Panc1 (cell line): ENCODE measurements around the gene RASSF9. TPM values are rescaled to one million over a fixed set of nuclear protein-coding genes. Genes with fewer than 3 reads are reported as not detected.

Experiments
- ATAC-seq: fragments of 200-7000 bp; cut with Tn5 transposase; 2 replicates; pipeline ENCODE4 v1.9.1; 2020; ENCODE audit warnings: mild to moderate bottlenecking, moderate library complexity
- BruUV-seq: library from RNA; stranded (reverse); fragments of 400-500 nt; replicated peaks from 2 replicates; lab custom pipeline; 2021; lab: Mats Ljungman, UMichigan
- CTCF ChIA-PET: fragments of 300-600 bp; sonication (Branson Sonifier 250); formaldehyde crosslinking; loops from one replicate; lab custom pipeline; 2022; ENCODE audit warnings: antibody characterized with exemption; lab: Charles Lee
- POLR2A ChIA-PET: fragments of 300-600 bp; sonication (Branson Sonifier 250); formaldehyde crosslinking; loops from one replicate; lab custom pipeline; 2022; ENCODE audit warnings: antibody characterized with exemption; lab: Charles Lee
- DNase-seq: peaks from one replicate; pipeline ENCODE4 v3.0.0-alpha.2; 2010; ENCODE audit warnings: low read depth, low spot score
- H3K27ac ChIP-seq: 2 replicates; pipeline ENCODE4 v1.5.1; 2011; ENCODE audit warnings: mild to moderate bottlenecking, low read length, inconsistent platforms
- H3K27me3 ChIP-seq: fragments of 200-500 bp; sonication (Bioruptor generic); 2 replicates; pipeline ENCODE4 v1.6.0; 2014; ENCODE audit warnings: low read length, inconsistent platforms; ENCODE audit not compliant: control insufficient read depth, insufficient read depth
- H3K36me3 ChIP-seq: fragments of 200-500 bp; sonication (Bioruptor generic); 2 replicates; pipeline ENCODE4 v1.5.1; 2014; ENCODE audit warnings: inconsistent platforms, mild to moderate bottlenecking, low read length, moderate library complexity; ENCODE audit not compliant: control insufficient read depth, insufficient read depth
- H3K4me1 ChIP-seq: 2 replicates; pipeline ENCODE4 v1.5.1; 2011; ENCODE audit warnings: inconsistent platforms, mild to moderate bottlenecking, low read length, moderate library complexity; ENCODE audit not compliant: control insufficient read depth, insufficient read depth
- H3K4me3 ChIP-seq, 2 experiments: 2 replicates each; pipeline ENCODE4 v1.5.1; 2011 to 2012; ENCODE audit warnings: low read depth in 2 of 2, low read length in 2 of 2, mild to moderate bottlenecking in 2 of 2, inconsistent platforms in 1 of 2, moderate library complexity in 1 of 2
- H3K9me3 ChIP-seq: fragments of 200-500 bp; sonication (Bioruptor generic); 2 replicates; pipeline ENCODE4 v1.5.1; 2014; ENCODE audit warnings: low read depth, mild to moderate bottlenecking, inconsistent platforms, low read length, moderate library complexity; ENCODE audit not compliant: control insufficient read depth, insufficient read depth
- CTCF ChIP-seq: fragments of 450-650 bp; IDR thresholded peaks from 2 replicates; pipeline ENCODE4 v1.5.1; 2017; ENCODE audit warnings: mild to moderate bottlenecking
- POLR2AphosphoS5 ChIP-seq: IDR thresholded peaks from 2 replicates; pipeline ENCODE4 v1.6.1; 2012; ENCODE audit warnings: mild to moderate bottlenecking, low read depth, low read length, moderate library complexity
- SIN3A ChIP-seq: IDR thresholded peaks from 2 replicates; pipeline ENCODE4 v1.6.1; 2012; ENCODE audit warnings: low read depth, mild to moderate bottlenecking, low read length, moderate library complexity, borderline replicate concordance; ENCODE audit not compliant: insufficient read depth
- TCF7L2 ChIP-seq: IDR thresholded peaks from 2 replicates; pipeline ENCODE4 v1.6.1; 2011; ENCODE audit warnings: mild to moderate bottlenecking, low read depth, low read length, inconsistent platforms
- in situ Hi-C: cut with HindIII; loops from 2 replicates; pipeline ENCODE4 v1.10.0; 2016; ENCODE audit warnings: low sequenced_read_pairs, low pct_unique_long_range_greater_than_20kb
- intact Hi-C: fragments of 100-400 bp; cut with micrococcal nuclease; formaldehyde crosslinking; loops from one replicate; pipeline ENCODE4 v1.10.0; 2022; ENCODE audit not compliant: unreplicated experiment
- total RNA-seq: library from RNA; stranded (reverse); gene quantifications from one replicate; pipeline ENCODE4 v1.2.1, GENCODE V29; 2021; ENCODE audit not compliant: unreplicated experiment
- TF ChIP-seq, protein P1 (sequence below), 2 experiments: IDR thresholded peaks; 2 replicates each; pipeline ENCODE4 v1.6.1; 2011 to 2012; ENCODE audit warnings: low read depth in 2 of 2, control low read depth in 1 of 2, low read length in 1 of 2, mild to moderate bottlenecking in 1 of 2, moderate library complexity in 1 of 2; ENCODE audit not compliant: insufficient read depth in 1 of 2

The RASSF9 gene
- total RNA-seq, 1 experiment from 2014 or later, result 0.33 TPM

- ATAC-seq, result no peak
- no peaks in the 10 kb centered on the region for H3K4me1 ChIP-seq
- H3K9me3 ChIP-seq, result no peaks in the 10 kb centered on the region
- no peak for TF ChIP-seq TCF7L2
- TF ChIP-seq CTCF, result no peak
- TF ChIP-seq POLR2AphosphoS5, result no peak
- in situ Hi-C loops, result no loop called here
- H3K27me3 ChIP-seq, result no peaks in the 10 kb centered on the region
- intact Hi-C loops, result no loop called here
- BruUV-seq, result no TSS peak
- no peak overlapping the region for H3K27ac ChIP-seq
- ChIA-PET CTCF (no interaction called here), POLR2A (no interaction called here)
- no peaks in the 10 kb centered on the region for H3K36me3 ChIP-seq
- no peak for DNase-seq
- H3K4me3 ChIP-seq, result no peak overlapping the region
These were observed 16.1 kb downstream of the RASSF9 start for GRCh38 chr12:85820101-85820500.

- in situ Hi-C loops, result no loop called here
- CTCF ChIA-PET, result no interaction called here
- Histone ChIP-seq H3K4me1 (no peaks in the 10 kb centered on the region), H3K9me3 (no peaks in the 10 kb centered on the region), H3K36me3 (no peaks in the 10 kb centered on the region; the same call in 1 of the 2 replicates), H3K4me3 (no peak overlapping the region), H3K27me3 (no peaks in the 10 kb centered on the region), H3K27ac (no peak overlapping the region)
- DNase-seq, result no peak
- no TSS peak for BruUV-seq
- intact Hi-C loops, result no loop called here
- no peak for TF ChIP-seq SIN3A
- no peak for TF ChIP-seq TCF7L2
- TF ChIP-seq POLR2AphosphoS5, result no peak
- TF ChIP-seq, protein P1, sequence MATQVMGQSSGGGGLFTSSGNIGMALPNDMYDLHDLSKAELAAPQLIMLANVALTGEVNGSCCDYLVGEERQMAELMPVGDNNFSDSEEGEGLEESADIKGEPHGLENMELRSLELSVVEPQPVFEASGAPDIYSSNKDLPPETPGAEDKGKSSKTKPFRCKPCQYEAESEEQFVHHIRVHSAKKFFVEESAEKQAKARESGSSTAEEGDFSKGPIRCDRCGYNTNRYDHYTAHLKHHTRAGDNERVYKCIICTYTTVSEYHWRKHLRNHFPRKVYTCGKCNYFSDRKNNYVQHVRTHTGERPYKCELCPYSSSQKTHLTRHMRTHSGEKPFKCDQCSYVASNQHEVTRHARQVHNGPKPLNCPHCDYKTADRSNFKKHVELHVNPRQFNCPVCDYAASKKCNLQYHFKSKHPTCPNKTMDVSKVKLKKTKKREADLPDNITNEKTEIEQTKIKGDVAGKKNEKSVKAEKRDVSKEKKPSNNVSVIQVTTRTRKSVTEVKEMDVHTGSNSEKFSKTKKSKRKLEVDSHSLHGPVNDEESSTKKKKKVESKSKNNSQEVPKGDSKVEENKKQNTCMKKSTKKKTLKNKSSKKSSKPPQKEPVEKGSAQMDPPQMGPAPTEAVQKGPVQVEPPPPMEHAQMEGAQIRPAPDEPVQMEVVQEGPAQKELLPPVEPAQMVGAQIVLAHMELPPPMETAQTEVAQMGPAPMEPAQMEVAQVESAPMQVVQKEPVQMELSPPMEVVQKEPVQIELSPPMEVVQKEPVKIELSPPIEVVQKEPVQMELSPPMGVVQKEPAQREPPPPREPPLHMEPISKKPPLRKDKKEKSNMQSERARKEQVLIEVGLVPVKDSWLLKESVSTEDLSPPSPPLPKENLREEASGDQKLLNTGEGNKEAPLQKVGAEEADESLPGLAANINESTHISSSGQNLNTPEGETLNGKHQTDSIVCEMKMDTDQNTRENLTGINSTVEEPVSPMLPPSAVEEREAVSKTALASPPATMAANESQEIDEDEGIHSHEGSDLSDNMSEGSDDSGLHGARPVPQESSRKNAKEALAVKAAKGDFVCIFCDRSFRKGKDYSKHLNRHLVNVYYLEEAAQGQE (IDR thresholded peaks at IDR 0.05; ENCODE audit: insufficient read depth in 1 of 2, low read depth in 2 of 2, low read length in 1 of 2), result no peak
- TF ChIP-seq CTCF, result no peak
- POLR2A ChIA-PET, result no interaction called here
- no peak for ATAC-seq
These were observed 21.5 kb downstream of the RASSF9 start for GRCh38 chr12:85814741-85815140.
